Stimulated activated CD4-positive, alpha-beta T cell treated with anti-CD3 and anti-CD28 coated beads, Interleukin-4, amount 100 ng/mL, for 48 hours (primary cell): ENCODE data around the gene SCARF1.
"Not testable (repeated sequence)": the region's sequence is repeated elsewhere in the genome, so short reads cannot be mapped to it uniquely, and the experiment has no call there.

Source experiments
- DNase-seq, 2 donors: peaks; one replicate each; pipeline ENCODE4 v3.0.0-alpha.2; 2020; ENCODE audit warnings: low read depth in 2 of 2

The SCARF1 gene

GRCh38 chr17:1645207-1646171, at the start of gene SCARF1:
TSS of gene SCARF1 (minus strand) at chr17:1645732. CDS start at chr17:1645697, 35 bp downstream.
- no peak for DNase-seq

- DNase-seq: no peak
Observed at GRCh38 chr17:1693339-1693738, 47.8 kb upstream of the SCARF1 start.

- DNase-seq: no peak
Observed at GRCh38 chr17:1690544-1691221, 45.2 kb upstream of the SCARF1 start.

- not testable (repeated sequence) for DNase-seq
Observed at GRCh38 chr17:1688405-1688804, 42.9 kb upstream of the SCARF1 start.

- DNase-seq: no peak
Observed at GRCh38 chr17:1686086-1686485, 40.6 kb upstream of the SCARF1 start.

GRCh38 chr17:1684378-1685189, 39.1 kb upstream of the SCARF1 start, which contains the start of gene PRPF8:
TSS of gene PRPF8 (minus strand) at chr17:1684867. CDS start at chr17:1684571, 296 bp downstream.
- DNase-seq: peak; percentile 96 to 98

GRCh38 chr17:1683459-1683858, 37.9 kb upstream of the SCARF1 start:
- DNase-seq: no peak

GRCh38 chr17:1676401-1676800, 30.9 kb upstream of the SCARF1 start:
- DNase-seq: no peak

GRCh38 chr17:1673041-1673785, 27.7 kb upstream of the SCARF1 start:
- DNase-seq: no peak

- DNase-seq: not testable (repeated sequence)
Observed at GRCh38 chr17:1663934-1664333, 18.4 kb upstream of the SCARF1 start.

- no peak for DNase-seq
Observed at GRCh38 chr17:1661045-1661444, 15.5 kb upstream of the SCARF1 start.

- DNase-seq: no peak
Observed at GRCh38 chr17:1658100-1658499, 12.6 kb upstream of the SCARF1 start.

- no peak for DNase-seq
Observed at GRCh38 chr17:1653735-1654134, 8.2 kb upstream of the SCARF1 start.

- not testable (repeated sequence) for DNase-seq
Observed at GRCh38 chr17:1652794-1653193, 7.3 kb upstream of the SCARF1 start.

- DNase-seq: no peak
Observed at GRCh38 chr17:1651559-1651844, 6.0 kb upstream of the SCARF1 start.

GRCh38 chr17:1650731-1651558, 5.4 kb upstream of the SCARF1 start:
- no peak for DNase-seq

- DNase-seq: no peak
Observed at GRCh38 chr17:1649844-1650501, 4.4 kb upstream of the SCARF1 start, which contains the start of gene RILP. TSS of gene RILP (minus strand) at chr17:1649866. CDS start at chr17:1649804, 62 bp downstream.

- peak; percentile 91 to 92 for DNase-seq
Observed at GRCh38 chr17:1648963-1649843, 3.7 kb upstream of the SCARF1 start.
